Measurements from ENCODE around the gene MYL7. TPM values are rescaled to one million over a fixed set of nuclear protein-coding genes. Genes with fewer than 3 reads are reported as not detected.

Gene MYL7
- total RNA-seq, 1 experiment from 2014 or later: 5.7 TPM

GRCh38 chr7:44103566-44103922, 37.6 kb downstream of the MYL7 start:
- H2BK5ac ChIP-seq (ENCODE audit: insufficient read length, low read length): no peak overlapping the region
- H3K56ac ChIP-seq (ENCODE audit: insufficient read length, low read depth, low read length): no peak overlapping the region

More at GRCh38 chr7:44103566-44103922, 37.6 kb downstream of the MYL7 start:
- TF ChIP-seq CTCF (conservative IDR thresholded peaks at IDR 0.05): no peak
- no peak overlapping the region for H3K9ac ChIP-seq (ENCODE audit: extremely low read depth, insufficient read length, low read length)
- H3K9me3 Mint-ChIP-seq: no peaks in the 10 kb centered on the region
- H4K5ac ChIP-seq (ENCODE audit: insufficient read length, low read depth, low read length): no peak overlapping the region
- WGBS (ENCODE audit: extremely low coverage, insufficient read length, low lambda C conversion rate): no CpG with 5 or more reads among the region's 8 CpGs
- no peak overlapping the region for H3K14ac ChIP-seq (ENCODE audit: insufficient read depth, low read length)
- peaks cover 0 to 6% (median 2%) of the 10 kb centered on the region in 3 experiments; a peak in 4 of 7 replicates for H3K36me3 Mint-ChIP-seq (ENCODE audit: insufficient read depth in 1 of 3, low read depth in 3 of 3)
- H4K20me1 ChIP-seq (ENCODE audit: control insufficient read depth, insufficient read depth, insufficient read length): no peaks in the 10 kb centered on the region
- H3K27me3 ChIP-seq (ENCODE audit: insufficient read depth, low read length): no peaks in the 10 kb centered on the region; the same call in 1 of the 2 replicates
- H3K4me1 Mint-ChIP-seq: peaks cover 11 to 21% of the 10 kb centered on the region in 2 experiments
- no peak overlapping the region for H2BK20ac ChIP-seq (ENCODE audit: low read depth, low read length, poor library complexity, severe bottlenecking)
- no peak overlapping the region for H2AFZ ChIP-seq (ENCODE audit: low read length)
- H3K27ac ChIP-seq (ENCODE audit: insufficient read length, low read depth, low read length): no peak overlapping the region
- H3K79me2 ChIP-seq (ENCODE audit: insufficient read depth, low read length): no peaks in the 10 kb centered on the region
- H3K18ac ChIP-seq (ENCODE audit: insufficient read length, low read depth, low read length): no peak overlapping the region
- H3K79me1 ChIP-seq (ENCODE audit: insufficient read depth, low read depth, low read length, poor library complexity, severe bottlenecking): no peaks in the 10 kb centered on the region
- peaks cover 10% of the 10 kb centered on the region for H3K23me2 ChIP-seq (ENCODE audit: insufficient read length, low read depth, low read length, poor library complexity, severe bottlenecking)
- peak overlapping the region; percentile 48 to 77 for H3K4me3 Mint-ChIP-seq
- no peaks in the 10 kb centered on the region for H3K9me3 ChIP-seq (ENCODE audit: control insufficient read depth, low read depth, low read length)
- H3K23ac ChIP-seq (ENCODE audit: insufficient read length, low read depth, low read length): no peak overlapping the region
- H3K4me1 ChIP-seq (ENCODE audit: insufficient read depth, low read length): no peaks in the 10 kb centered on the region; the same call in 1 of the 2 replicates
- no peak overlapping the region for H2BK120ac ChIP-seq (ENCODE audit: low read depth, low read length, poor library complexity, severe bottlenecking)
- no peak overlapping the region for H4K91ac ChIP-seq (ENCODE audit: insufficient read length, low read depth, low read length)
- no peak overlapping the region for H3K27ac Mint-ChIP-seq
- H2BK12ac ChIP-seq (ENCODE audit: insufficient read length, low read depth, low read length): no peak overlapping the region
- H3K4me2 ChIP-seq (ENCODE audit: insufficient read depth, insufficient read length, low read length): peak overlapping the region; percentile 52
- H3K27me3 Mint-ChIP-seq (ENCODE audit: low read depth): peaks cover 32% of the 10 kb centered on the region
- H3K4ac ChIP-seq (ENCODE audit: low read depth, low read length): no peak overlapping the region
- no peak overlapping the region for H4K8ac ChIP-seq (replicated peaks; ENCODE audit: insufficient read length, low read depth, low read length)
- H3T11ph ChIP-seq (ENCODE audit: low read length): no peak overlapping the region
- no peak overlapping the region for H2BK15ac ChIP-seq (ENCODE audit: low read depth, low read length)
- no peak for DNase-seq
- no peak overlapping the region for H2AK5ac ChIP-seq (ENCODE audit: insufficient read length, low read length)

Data from H9 (cell line).